Keratinocyte (primary cell): ENCODE results near the gene MYMX. TPM values are rescaled to one million over a fixed set of nuclear protein-coding genes. Genes with fewer than 3 reads are reported as not detected.

Source experiments
- DNase-seq: peaks from one replicate; pipeline ENCODE4 v3.0.0-alpha.2; 2011; ENCODE audit warnings: low read depth, missing footprints, low spot score
- FAIRE-seq: peaks from 2 replicates; lab custom pipeline; 2011; peaks lifted over from hg19 to GRCh38; lab: Jason Lieb, UNC
- H2AFZ ChIP-seq: 2 replicates; pipeline ENCODE4 v1.6.0; 2012; ENCODE audit warnings: low read length, control low read depth, inconsistent platforms; ENCODE audit not compliant: control insufficient read depth
- H3K27ac ChIP-seq: 2 replicates; pipeline ENCODE4 v1.5.1; 2011; ENCODE audit warnings: low read length; ENCODE audit not compliant: control insufficient read depth, insufficient read depth
- H3K27me3 ChIP-seq: 3 replicates; pipeline ENCODE4 v1.6.0; 2011; ENCODE audit warnings: low read length; ENCODE audit not compliant: control insufficient read depth, insufficient read depth; ENCODE audit errors: extremely low read depth
- H3K36me3 ChIP-seq, 2 experiments: 2 replicates in 1 of 2; 3 replicates in 1 of 2; pipeline ENCODE4 v1.5.1; 2011; ENCODE audit warnings: low read length in 2 of 2, mild to moderate bottlenecking in 1 of 2; ENCODE audit not compliant: control insufficient read depth in 2 of 2, insufficient read depth in 2 of 2; ENCODE audit errors: extremely low read depth in 1 of 2
- H3K4me1 ChIP-seq: 3 replicates; pipeline ENCODE4 v1.5.1; 2011; ENCODE audit warnings: low read length; ENCODE audit not compliant: control insufficient read depth, insufficient read depth; ENCODE audit errors: extremely low read depth
- H3K4me2 ChIP-seq: 3 replicates; pipeline ENCODE4 v1.6.0; 2011; ENCODE audit warnings: low read depth, low read length; ENCODE audit not compliant: control insufficient read depth, insufficient read depth; ENCODE audit errors: extremely low read depth
- H3K4me3 ChIP-seq, 3 experiments: fragments of 200-600 bp in 1 of 3; sonication (generic) in 1 of 3; 2 replicates in 2 of 3; 3 replicates in 1 of 3; pipeline ENCODE4 v1.5.1; 2011 to 2016; ENCODE audit warnings: low read length in 3 of 3, mild to moderate bottlenecking in 3 of 3, control low read depth in 2 of 3, inconsistent platforms in 1 of 3, low read depth in 1 of 3, mixed read lengths in 1 of 3, mixed run types in 1 of 3, moderate library complexity in 1 of 3; ENCODE audit not compliant: control insufficient read depth in 2 of 3, insufficient read depth in 2 of 3; ENCODE audit errors: extremely low read depth in 1 of 3
- H3K79me2 ChIP-seq: 2 replicates; pipeline ENCODE4 v1.6.0; 2012; ENCODE audit warnings: low read length; ENCODE audit not compliant: control insufficient read depth, insufficient read depth
- H3K9ac ChIP-seq: 3 replicates; pipeline ENCODE4 v1.6.0; 2011; ENCODE audit warnings: low read length; ENCODE audit not compliant: control insufficient read depth, insufficient read depth; ENCODE audit errors: extremely low read depth
- H3K9me1 ChIP-seq: 3 replicates; pipeline ENCODE4 v1.6.0; 2011; ENCODE audit warnings: low read length; ENCODE audit not compliant: control insufficient read depth, insufficient read depth; ENCODE audit errors: extremely low read depth
- H3K9me3 ChIP-seq: 2 replicates; pipeline ENCODE4 v1.5.1; 2012; ENCODE audit warnings: low read depth, low read length; ENCODE audit not compliant: control insufficient read depth
- H4K20me1 ChIP-seq: 3 replicates; pipeline ENCODE4 v1.6.0; 2011; ENCODE audit warnings: low read length; ENCODE audit not compliant: control insufficient read depth, insufficient read depth; ENCODE audit errors: extremely low read depth
- EZH2 ChIP-seq: IDR thresholded peaks from one replicate; pipeline ENCODE4 v1.6.1; 2012; ENCODE audit warnings: inconsistent platforms, mild to moderate bottlenecking, low read length, moderate library complexity
- dilution Hi-C: fragments of 300-500 bp; cut with MboI; formaldehyde crosslinking; loops from one replicate; pipeline ENCODE4 v1.7.0; 2020; ENCODE audit warnings: low sequenced_read_pairs; ENCODE audit not compliant: extremely low pct_ligation_motif_present
- polyA plus RNA-seq, 5 experiments: library from polyadenylated mRNA; depleted of rRNA in 3 of 5; stranded (reverse) in 3 of 5; stranded (forward) in 1 of 5; unstranded in 1 of 5; fragments of >200 nt; gene quantifications; 1 replicate in 1 of 5; 2 replicates in 3 of 5; 3 replicates in 1 of 5; pipeline versions ENCODE4 v1.2.1 to v1.2.3, GENCODE V29; 2011 to 2012; ENCODE audit warnings: missing spikeins in 2 of 5, low read depth in 1 of 5, low replicate concordance in 1 of 5
- TF ChIP-seq, protein P1 (sequence below), 3 experiments: IDR thresholded peaks in 1 of 3; conservative IDR thresholded peaks in 1 of 3; optimal IDR thresholded peaks in 1 of 3; 2 replicates in 2 of 3; 3 replicates in 1 of 3; pipeline versions ENCODE3 to v1.5.1; 2011; ENCODE audit warnings: low read length in 3 of 3, mild to moderate bottlenecking in 3 of 3, moderate library complexity in 2 of 3, control low read depth in 1 of 3, inconsistent platforms in 1 of 3; ENCODE audit not compliant: insufficient read depth in 2 of 3; ENCODE audit errors: extremely low read depth in 1 of 3

The MYMX gene
- polyA plus RNA-seq, 1 donor (not counting 4 experiments of a cell fraction or from before 2014, with no cell fraction given): 0.09 TPM

DNA sequence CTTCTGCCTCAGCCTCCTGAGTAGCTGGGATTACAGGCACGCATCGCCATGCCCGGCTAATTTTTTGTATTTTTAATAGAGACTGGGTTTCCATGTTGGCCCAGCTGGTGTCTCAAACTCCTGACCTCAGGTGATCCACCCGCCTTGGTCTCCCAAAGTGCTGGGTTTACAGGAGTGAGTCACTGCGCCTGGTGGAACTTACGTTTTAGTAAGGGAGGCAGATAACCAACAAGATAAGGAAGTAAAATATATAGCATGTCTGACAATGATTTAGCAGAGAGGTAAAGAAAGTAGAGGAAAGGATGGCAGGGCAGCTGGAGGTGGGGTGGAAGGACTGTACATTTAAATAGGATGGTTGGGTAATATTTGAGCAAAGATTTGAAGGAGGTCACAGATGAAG lies 12.8 kb upstream of the MYMX start:
- Histone ChIP-seq H3K9me1 (no peaks in the 10 kb centered on the region), H2AFZ (peak overlapping the region; percentile 24), H3K79me2 (no peaks in the 10 kb centered on the region), H3K9ac (no peak overlapping the region), H3K27ac (no peak overlapping the region), H3K4me1 (peaks cover 37% of the 10 kb centered on the region), H4K20me1 (no peaks in the 10 kb centered on the region), H3K4me2 (no peak overlapping the region), H3K9me3 (no peaks in the 10 kb centered on the region), H3K4me3 (no peak overlapping the region), H3K36me3 (no peaks in the 10 kb centered on the region), H3K27me3 (no peaks in the 10 kb centered on the region)
- DNase-seq (no peak), FAIRE-seq (no peak)
- TF ChIP-seq, protein P1, sequence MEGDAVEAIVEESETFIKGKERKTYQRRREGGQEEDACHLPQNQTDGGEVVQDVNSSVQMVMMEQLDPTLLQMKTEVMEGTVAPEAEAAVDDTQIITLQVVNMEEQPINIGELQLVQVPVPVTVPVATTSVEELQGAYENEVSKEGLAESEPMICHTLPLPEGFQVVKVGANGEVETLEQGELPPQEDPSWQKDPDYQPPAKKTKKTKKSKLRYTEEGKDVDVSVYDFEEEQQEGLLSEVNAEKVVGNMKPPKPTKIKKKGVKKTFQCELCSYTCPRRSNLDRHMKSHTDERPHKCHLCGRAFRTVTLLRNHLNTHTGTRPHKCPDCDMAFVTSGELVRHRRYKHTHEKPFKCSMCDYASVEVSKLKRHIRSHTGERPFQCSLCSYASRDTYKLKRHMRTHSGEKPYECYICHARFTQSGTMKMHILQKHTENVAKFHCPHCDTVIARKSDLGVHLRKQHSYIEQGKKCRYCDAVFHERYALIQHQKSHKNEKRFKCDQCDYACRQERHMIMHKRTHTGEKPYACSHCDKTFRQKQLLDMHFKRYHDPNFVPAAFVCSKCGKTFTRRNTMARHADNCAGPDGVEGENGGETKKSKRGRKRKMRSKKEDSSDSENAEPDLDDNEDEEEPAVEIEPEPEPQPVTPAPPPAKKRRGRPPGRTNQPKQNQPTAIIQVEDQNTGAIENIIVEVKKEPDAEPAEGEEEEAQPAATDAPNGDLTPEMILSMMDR (optimal IDR thresholded peaks at IDR 0.05 in 1 of 3, IDR thresholded peaks at IDR 0.05 in 1 of 3, conservative IDR thresholded peaks at IDR 0.05 in 1 of 3; ENCODE audit: extremely low read depth in 1 of 3, insufficient read depth in 2 of 3, low read length in 3 of 3): no peak
- dilution Hi-C loops: no loop called here

DNA sequence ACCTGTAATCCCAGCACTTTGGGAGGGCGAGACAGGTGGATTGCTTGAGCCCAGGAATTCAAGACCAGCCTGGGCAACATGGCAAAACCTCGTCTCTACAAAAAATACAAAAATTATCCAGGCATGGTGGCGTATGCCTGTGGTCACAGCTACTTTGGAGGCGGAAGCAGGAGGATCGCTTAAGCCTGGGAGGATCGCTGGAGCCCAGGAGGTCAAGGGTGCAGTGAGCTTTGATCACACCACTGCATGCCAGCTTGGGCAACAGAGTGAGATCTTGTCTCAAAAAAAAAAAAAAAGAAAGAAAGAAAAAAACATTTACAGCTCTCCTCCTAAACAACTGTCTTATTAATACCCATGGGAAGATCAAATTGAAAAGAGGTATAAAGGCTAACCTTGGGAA lies 8.8 kb upstream of the MYMX start:
- H4K20me1 ChIP-seq: no peaks in the 10 kb centered on the region
- no peaks in the 10 kb centered on the region for H3K36me3 ChIP-seq
- peaks cover 11% of the 10 kb centered on the region for H3K4me1 ChIP-seq
- H3K79me2 ChIP-seq: no peaks in the 10 kb centered on the region
- no peak for TF ChIP-seq EZH2
- TF ChIP-seq, protein P1 (optimal IDR thresholded peaks at IDR 0.05 in 1 of 3, IDR thresholded peaks at IDR 0.05 in 1 of 3, conservative IDR thresholded peaks at IDR 0.05 in 1 of 3; ENCODE audit: extremely low read depth in 1 of 3, insufficient read depth in 2 of 3, low read length in 3 of 3): no peak
- H3K9me1 ChIP-seq: no peaks in the 10 kb centered on the region
- no peak overlapping the region for H3K4me2 ChIP-seq
- no peak for FAIRE-seq
- no peak for DNase-seq
- H3K4me3 ChIP-seq: no peak overlapping the region
- H3K9me3 ChIP-seq: no peaks in the 10 kb centered on the region
- H3K27me3 ChIP-seq: no peaks in the 10 kb centered on the region
- H3K9ac ChIP-seq: no peak overlapping the region
- no peak overlapping the region for H3K27ac ChIP-seq
- no peak overlapping the region for H2AFZ ChIP-seq
- dilution Hi-C loops: no loop called here
